Stomach smooth muscle (tissue), 2 donors: ENCODE data around the gene CALB2.

ENCODE experiments used
- H3K27ac ChIP-seq: one replicate; pipeline ENCODE4 v1.7.0; 2013; ENCODE audit warnings: mild to moderate bottlenecking, low read length, inconsistent platforms
- H3K27me3 ChIP-seq, 2 donors: one replicate each; pipeline ENCODE4 v1.7.0; 2013; ENCODE audit warnings: low read length in 2 of 2; ENCODE audit not compliant: insufficient read depth in 2 of 2, control insufficient read depth in 1 of 2
- H3K36me3 ChIP-seq, 2 donors: one replicate each; pipeline ENCODE4 v1.7.0; 2013; ENCODE audit warnings: low read length in 2 of 2; ENCODE audit not compliant: control insufficient read depth in 2 of 2, insufficient read depth in 2 of 2
- H3K4me1 ChIP-seq: one replicate; pipeline ENCODE4 v1.7.0; 2013; ENCODE audit warnings: low read length; ENCODE audit not compliant: control insufficient read depth, insufficient read depth
- H3K4me3 ChIP-seq, 2 donors: one replicate each; pipeline ENCODE4 v1.7.0; 2013; ENCODE audit warnings: low read length in 2 of 2
- H3K9ac ChIP-seq, 2 donors: one replicate each; pipeline ENCODE4 v1.7.0; 2013; ENCODE audit warnings: low read length in 2 of 2, mild to moderate bottlenecking in 1 of 2
- H3K9me3 ChIP-seq, 2 donors: one replicate each; pipeline ENCODE4 v1.7.0; 2013; ENCODE audit warnings: low read length in 2 of 2; ENCODE audit not compliant: control insufficient read depth in 2 of 2
- donor health status: healthy.
- donor health status: Pancreatic carcinoma.

The CALB2 gene

GRCh38 chr16:71439523-71439922 lies 81.0 kb downstream of the CALB2 start:
- Histone ChIP-seq H3K9ac (no peak overlapping the region), H3K27me3 (peaks cover 4 to 8% of the 10 kb centered on the region in 2 donors), H3K9me3 (peaks cover 0 to 25% of the 10 kb centered on the region in 2 donors), H3K4me3 (no peak overlapping the region), H3K27ac (no peak overlapping the region), H3K4me1 (no peaks in the 10 kb centered on the region), H3K36me3 (no peaks in the 10 kb centered on the region)
